ENCODE measurements around the gene AS3MT. TPM values are rescaled to one million over a fixed set of nuclear protein-coding genes. Genes with fewer than 3 reads are reported as not detected.

AS3MT gene
- total RNA-seq, 1 donor from 2014 or later = 2.5 TPM

- intact Hi-C loops (cut with DNase I) = loop anchor here (5.0 kb wide), 1 partner anchor 162 kb away; no protein-coding TSS in a partner anchor
- H3K27ac ChIP-seq = no peak overlapping the region
- no peaks in the 10 kb centered on the region for H3K27me3 ChIP-seq
- no peaks in the 10 kb centered on the region for H3K36me3 ChIP-seq
- no peak for ATAC-seq
- TF ChIP-seq CTCF (IDR thresholded peaks at IDR 0.05) = no peak
- DNase-seq = no peak
- H3K4me1 ChIP-seq = no peaks in the 10 kb centered on the region
- no peaks in the 10 kb centered on the region for H3K9me3 ChIP-seq
- H3K4me3 ChIP-seq = no peak overlapping the region
These were observed 25.4 kb downstream of the AS3MT start for GRCh38 chr10:102894466-102895213.

GRCh38 chr10:102900006-102900405 lies 30.7 kb downstream of the AS3MT start:
- no peak overlapping the region for H3K4me3 ChIP-seq
- H3K9me3 ChIP-seq = no peaks in the 10 kb centered on the region
- intact Hi-C loops (cut with DNase I) = loop anchor here (5.0 to 10.0 kb wide), 2 partner anchors 65 to 173 kb away; partner anchors contain the start of gene CYP17A1
- no peaks in the 10 kb centered on the region for H3K36me3 ChIP-seq
- no peak for TF ChIP-seq CTCF (IDR thresholded peaks at IDR 0.05)
- ATAC-seq = no peak
- no peak for DNase-seq
- no peak overlapping the region for H3K27ac ChIP-seq
- no peaks in the 10 kb centered on the region for H3K4me1 ChIP-seq
- H3K27me3 ChIP-seq = no peaks in the 10 kb centered on the region

GRCh38 chr10:102904346-102904745 lies 35.1 kb downstream of the AS3MT start:
- no peak overlapping the region for H3K4me3 ChIP-seq
- no peaks in the 10 kb centered on the region for H3K27me3 ChIP-seq
- H3K4me1 ChIP-seq = no peaks in the 10 kb centered on the region
- H3K9me3 ChIP-seq = no peaks in the 10 kb centered on the region
- no peak for DNase-seq
- no peaks in the 10 kb centered on the region for H3K36me3 ChIP-seq
- no peak for ATAC-seq
- intact Hi-C loops (cut with DNase I) = loop anchor here (5.0 to 10.0 kb wide), 2 partner anchors 70 to 177 kb away; partner anchors contain the start of gene CYP17A1
- TF ChIP-seq CTCF (IDR thresholded peaks at IDR 0.05) = no peak
- no peak overlapping the region for H3K27ac ChIP-seq

- H3K4me1 ChIP-seq = no peaks in the 10 kb centered on the region
- ATAC-seq (no peak), DNase-seq (no peak)
- H3K27me3 ChIP-seq = no peaks in the 10 kb centered on the region
- H3K36me3 ChIP-seq = no peaks in the 10 kb centered on the region
- no peak overlapping the region for H3K4me3 ChIP-seq
- no peaks in the 10 kb centered on the region for H3K9me3 ChIP-seq
- TF ChIP-seq CTCF (IDR thresholded peaks at IDR 0.05) = no peak
- H3K27ac ChIP-seq = no peak overlapping the region
- intact Hi-C loops (cut with DNase I) = loop anchor here (10.0 kb wide), 1 partner anchor 72 kb away; the partner anchor contains the start of gene CYP17A1
These were observed 37.2 kb downstream of the AS3MT start for GRCh38 chr10:102906507-102906906.

- intact Hi-C loops (cut with DNase I) = loop anchor here (10.0 kb wide), 3 partner anchors 150 to 420 kb away; partner anchors contain the start of gene RPEL1
- no peak overlapping the region for H3K27ac ChIP-seq
- no peaks in the 10 kb centered on the region for H3K36me3 ChIP-seq
- peaks cover 6% of the 10 kb centered on the region for H3K4me1 ChIP-seq
- DNase-seq (no peak), ATAC-seq (no peak)
- TF ChIP-seq CTCF (IDR thresholded peaks at IDR 0.05) = no peak
- H3K27me3 ChIP-seq = no peaks in the 10 kb centered on the region
- no peaks in the 10 kb centered on the region for H3K9me3 ChIP-seq
- H3K4me3 ChIP-seq = no peak overlapping the region
These were observed 45.5 kb downstream of the AS3MT start for GRCh38 chr10:102914781-102915180.
